WI38 (cell line): ENCODE measurements around the gene ASXL1.
"Not testable (repeated sequence)": the region's sequence is repeated elsewhere in the genome, so short reads cannot be mapped to it uniquely, and the experiment has no call there.

Source experiments
- H3K4me3 ChIP-seq: 2 replicates; pipeline ENCODE4 v1.5.1; 2011; ENCODE audit warnings: low read depth, mild to moderate bottlenecking, control low read depth, low read length
- TF ChIP-seq, protein P1 (sequence below): IDR thresholded peaks from 2 replicates; pipeline ENCODE4 v1.5.1; 2012; ENCODE audit warnings: low read depth, mild to moderate bottlenecking, control low read depth, low read length

ASXL1 gene

DNA sequence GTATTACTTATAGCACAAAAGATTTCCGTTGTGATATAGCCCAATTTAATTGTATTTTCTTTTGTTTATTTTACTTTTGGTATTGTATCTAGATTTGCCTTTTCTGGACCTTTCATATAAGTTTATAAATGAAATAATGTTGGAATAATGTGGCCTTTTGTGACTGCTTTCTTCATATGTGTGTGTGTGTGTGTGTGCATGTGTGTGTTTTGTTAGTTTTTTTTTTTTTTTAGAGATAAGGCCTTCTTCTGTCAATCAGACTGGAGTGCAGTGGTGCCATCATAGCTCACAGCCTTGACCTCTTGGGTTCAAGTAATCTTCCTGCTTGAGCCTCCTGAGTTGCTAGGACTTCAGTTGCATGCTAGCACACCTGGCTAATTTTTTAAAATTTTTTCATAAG lies 37.8 kb upstream of the ASXL1 start:
- TF ChIP-seq, protein P1, sequence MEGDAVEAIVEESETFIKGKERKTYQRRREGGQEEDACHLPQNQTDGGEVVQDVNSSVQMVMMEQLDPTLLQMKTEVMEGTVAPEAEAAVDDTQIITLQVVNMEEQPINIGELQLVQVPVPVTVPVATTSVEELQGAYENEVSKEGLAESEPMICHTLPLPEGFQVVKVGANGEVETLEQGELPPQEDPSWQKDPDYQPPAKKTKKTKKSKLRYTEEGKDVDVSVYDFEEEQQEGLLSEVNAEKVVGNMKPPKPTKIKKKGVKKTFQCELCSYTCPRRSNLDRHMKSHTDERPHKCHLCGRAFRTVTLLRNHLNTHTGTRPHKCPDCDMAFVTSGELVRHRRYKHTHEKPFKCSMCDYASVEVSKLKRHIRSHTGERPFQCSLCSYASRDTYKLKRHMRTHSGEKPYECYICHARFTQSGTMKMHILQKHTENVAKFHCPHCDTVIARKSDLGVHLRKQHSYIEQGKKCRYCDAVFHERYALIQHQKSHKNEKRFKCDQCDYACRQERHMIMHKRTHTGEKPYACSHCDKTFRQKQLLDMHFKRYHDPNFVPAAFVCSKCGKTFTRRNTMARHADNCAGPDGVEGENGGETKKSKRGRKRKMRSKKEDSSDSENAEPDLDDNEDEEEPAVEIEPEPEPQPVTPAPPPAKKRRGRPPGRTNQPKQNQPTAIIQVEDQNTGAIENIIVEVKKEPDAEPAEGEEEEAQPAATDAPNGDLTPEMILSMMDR = no peak
- H3K4me3 ChIP-seq = no peak overlapping the region

DNA sequence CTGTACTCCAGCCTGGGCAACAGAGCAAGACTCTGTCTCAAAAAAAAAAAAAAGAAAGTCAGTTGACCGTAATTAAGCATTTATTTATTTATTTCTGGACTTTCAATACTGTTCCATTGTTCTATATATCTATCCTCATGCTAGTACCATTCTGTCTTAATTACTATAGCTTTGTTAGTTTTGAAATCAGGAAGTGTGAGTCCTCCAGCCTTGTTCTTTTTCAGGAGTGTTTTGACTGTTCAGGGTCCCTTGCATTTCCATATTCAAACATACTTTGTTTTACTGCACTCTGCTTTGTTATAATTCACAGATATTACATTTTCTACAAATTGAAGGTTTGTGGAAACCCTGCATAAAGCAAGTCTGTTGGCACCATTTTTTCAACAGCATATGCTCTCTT lies 36.7 kb upstream of the ASXL1 start:
- no peak overlapping the region for H3K4me3 ChIP-seq
- TF ChIP-seq, protein P1 = no peak

DNA sequence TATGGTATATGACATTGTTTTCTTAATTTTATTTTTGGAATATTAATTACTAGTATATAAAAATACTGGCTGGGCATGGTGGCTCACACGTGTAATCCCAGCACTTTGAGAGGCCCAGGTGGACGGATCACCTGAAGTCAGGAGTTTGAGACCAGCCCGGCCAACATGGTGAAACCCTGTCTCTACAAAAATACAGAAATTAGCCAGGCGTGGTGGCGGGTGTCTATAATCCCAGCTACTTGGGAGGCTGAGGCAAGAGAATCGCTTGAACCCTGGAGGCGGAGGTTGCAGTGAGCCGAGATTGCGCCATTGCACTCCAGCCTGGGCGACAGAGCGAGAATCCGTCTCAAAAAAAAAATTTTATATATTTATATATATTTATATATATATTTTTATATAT lies 35.9 kb upstream of the ASXL1 start:
- not testable (repeated sequence) for H3K4me3 ChIP-seq

DNA sequence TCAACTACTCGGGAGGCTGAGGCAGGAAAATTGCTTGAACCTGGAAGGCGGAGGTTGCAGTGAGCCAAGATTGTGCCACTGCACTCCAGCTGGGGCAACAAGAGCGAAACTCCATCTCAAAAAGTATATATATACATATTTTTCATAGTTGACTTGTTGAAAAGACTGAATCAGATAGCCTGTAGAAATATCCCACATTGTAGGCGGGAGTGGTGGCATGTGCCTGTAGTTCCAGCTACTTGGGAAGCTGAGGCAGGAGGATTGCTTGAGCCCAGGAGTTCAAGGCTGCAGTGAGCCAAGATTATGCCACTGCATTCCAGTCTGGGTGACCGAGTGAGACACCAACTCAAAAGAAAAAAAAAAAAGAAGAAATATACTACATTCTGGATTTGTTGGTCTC lies 34.4 kb upstream of the ASXL1 start:
- not testable (repeated sequence) for H3K4me3 ChIP-seq

DNA sequence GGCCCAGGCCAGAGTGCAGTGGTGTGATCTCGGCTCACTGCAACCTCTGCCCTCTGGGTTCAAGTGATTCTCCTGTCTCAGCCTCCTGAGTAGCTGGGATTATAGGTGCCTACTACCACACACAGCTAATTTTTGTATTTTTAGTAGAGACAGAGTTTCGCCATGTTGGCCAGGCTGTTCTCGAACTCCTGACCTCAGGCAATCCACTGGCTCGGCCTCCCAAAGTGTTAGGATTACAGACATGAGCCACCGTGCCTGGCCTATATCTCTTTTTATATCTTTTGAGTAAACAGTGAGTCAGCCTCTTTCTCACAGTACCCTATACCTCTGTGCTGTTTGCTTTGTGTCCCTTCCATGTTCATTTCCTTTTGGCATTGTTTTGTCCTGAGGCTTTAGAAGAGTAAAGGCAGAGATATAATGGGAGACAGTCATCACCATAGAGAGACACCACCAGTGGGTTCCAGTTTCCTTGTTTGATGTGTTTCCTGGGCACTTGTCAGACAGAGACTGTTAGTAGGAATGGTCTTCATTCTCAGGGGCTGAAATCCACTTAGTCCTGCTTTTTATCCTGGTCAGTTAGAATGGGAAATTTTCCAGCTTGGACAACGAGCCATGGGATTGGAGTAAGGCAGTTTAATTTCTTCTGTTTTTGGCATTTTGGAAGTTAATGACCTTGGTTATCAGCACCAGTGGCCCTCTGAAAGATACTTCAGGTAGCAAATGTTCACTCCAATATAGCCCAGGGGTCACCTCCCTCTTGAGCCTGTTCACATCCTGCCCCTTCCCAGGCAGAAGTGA lies 32.2 kb upstream of the ASXL1 start:
- no peak overlapping the region for H3K4me3 ChIP-seq
- TF ChIP-seq, protein P1 = no peak

DNA sequence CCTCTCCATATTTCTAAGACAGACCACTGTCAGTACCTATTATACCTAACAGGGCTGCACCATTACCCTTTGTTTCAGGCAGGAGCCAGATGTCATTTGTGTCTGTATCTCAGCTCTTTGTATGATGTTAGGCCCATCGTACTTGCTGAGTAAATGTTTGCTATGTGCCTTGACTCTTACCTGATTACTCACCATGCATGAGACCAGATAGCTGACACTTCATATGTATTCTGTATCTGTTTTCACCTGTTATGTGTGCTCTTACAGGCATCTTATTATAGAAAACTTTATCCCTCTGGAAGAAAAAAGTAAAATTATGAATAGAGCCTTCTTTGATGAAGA lies 31.7 kb upstream of the ASXL1 start:
- TF ChIP-seq, protein P1 = no peak
- no peak overlapping the region for H3K4me3 ChIP-seq

DNA sequence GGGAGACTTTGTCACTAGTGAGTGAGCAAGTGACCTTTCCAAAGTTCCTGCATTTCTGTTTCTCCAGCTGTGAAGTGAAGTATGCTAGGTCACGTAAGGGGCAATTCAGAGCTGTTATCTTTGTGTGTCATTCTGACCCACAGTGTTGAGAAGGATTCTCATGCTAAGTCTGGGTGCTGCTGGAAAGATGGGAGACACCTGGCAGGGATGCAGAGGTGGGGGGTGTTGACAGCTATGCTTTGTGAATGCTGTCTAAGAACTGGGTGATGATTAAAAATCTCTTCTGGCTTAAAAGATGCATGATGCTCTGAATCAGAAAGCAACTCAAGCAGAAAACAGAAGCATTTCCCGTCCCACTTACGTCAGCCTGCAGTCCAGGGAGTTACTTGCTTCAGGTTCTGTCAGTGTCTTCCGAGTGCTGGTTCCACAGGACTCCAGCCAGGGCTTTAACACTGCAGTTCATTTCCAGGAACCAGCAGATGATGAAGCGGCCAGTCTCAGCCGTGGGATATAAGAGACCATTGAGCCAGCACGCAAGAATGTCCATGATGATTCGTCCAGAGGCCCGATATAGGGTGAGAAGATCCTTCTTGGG lies 30.9 kb upstream of the ASXL1 start:
- TF ChIP-seq, protein P1 = no peak
- no peak overlapping the region for H3K4me3 ChIP-seq

DNA sequence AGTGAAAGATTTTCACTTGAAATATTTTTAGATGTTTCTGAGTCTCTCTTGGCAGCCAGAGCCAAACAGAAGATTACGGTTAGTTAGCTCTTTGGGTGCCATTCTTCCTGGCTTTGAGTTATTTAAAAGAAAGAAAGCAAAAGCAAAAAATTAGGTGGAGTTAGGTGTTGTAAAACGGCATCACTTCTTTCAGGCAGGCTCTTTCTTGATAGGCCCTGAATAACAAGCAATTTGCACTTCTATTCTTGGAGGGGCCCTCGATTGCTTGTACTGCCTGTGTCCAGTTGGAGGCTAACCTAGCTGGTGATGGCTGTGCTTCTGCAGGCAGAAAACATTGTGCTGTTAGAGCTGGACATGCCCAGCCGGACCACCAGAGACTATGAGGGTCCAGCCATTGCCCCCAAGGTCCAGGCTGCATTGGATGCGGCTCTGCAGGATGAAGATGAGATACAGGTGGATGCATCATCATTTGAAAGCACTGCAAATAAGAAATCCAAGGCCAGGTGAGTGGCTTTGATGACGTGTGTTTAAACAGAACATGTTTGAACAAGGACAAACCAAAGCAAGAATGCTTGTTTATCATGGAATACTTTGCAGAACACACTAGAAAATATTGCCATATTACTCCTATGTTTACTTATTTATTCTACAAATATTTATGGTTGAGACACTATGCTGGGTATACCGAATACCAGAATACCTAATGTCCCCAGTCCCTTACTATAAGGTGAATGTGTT lies 28.1 kb upstream of the ASXL1 start:
- TF ChIP-seq, protein P1 = no peak
- H3K4me3 ChIP-seq = no peak overlapping the region
